IMR-90 (cell line): Measurements from ENCODE around the gene SYNC. TPM values are rescaled to one million over a fixed set of nuclear protein-coding genes. Genes with fewer than 3 reads are reported as not detected.

Experiments
- ATAC-seq: fragments of 200-7000 bp; cut with Tn5 transposase; 2 replicates; pipeline ENCODE4 v1.9.1; 2020; ENCODE audit warnings: low read depth, mild to moderate bottlenecking, moderate library complexity
- BruUV-seq: library from RNA; stranded (reverse); fragments of 400-500 nt; replicated peaks from 2 replicates; lab custom pipeline; 2021; lab: Mats Ljungman, UMichigan
- CTCF ChIA-PET: fragments of 300-600 bp; formaldehyde crosslinking; extraction: SDS; loops from one replicate; lab custom pipeline; 2021; ENCODE audit warnings: antibody characterized with exemption; lab: Yijun Ruan, JAX
- POLR2A ChIA-PET: fragments of 300-600 bp; sonication (Branson Sonifier 250); formaldehyde crosslinking; loops from one replicate; lab custom pipeline; 2022; ENCODE audit warnings: antibody characterized with exemption; ENCODE audit not compliant: unreplicated experiment; lab: Charles Lee
- DNase-seq: peaks from one replicate; pipeline ENCODE4 v3.0.0; 2013
- H2AFZ ChIP-seq: replicated peaks from 2 replicates; pipeline ENCODE3; 2013; ENCODE audit warnings: low read length, mild to moderate bottlenecking; ENCODE audit not compliant: poor library complexity
- H2AK5ac ChIP-seq: 2 replicates; pipeline ENCODE4 v1.6.1; 2013; ENCODE audit warnings: low read depth, low read length, inconsistent platforms
- H2AK9ac ChIP-seq: replicated peaks from 2 replicates; pipeline ENCODE3; 2013; ENCODE audit warnings: mild to moderate bottlenecking, low read depth, low read length, moderate library complexity; ENCODE audit not compliant: poor library complexity
- H2BK120ac ChIP-seq: 2 replicates; pipeline ENCODE4 v1.6.1; 2013; ENCODE audit warnings: low read depth, low read length, inconsistent platforms
- H2BK15ac ChIP-seq: 3 replicates; pipeline ENCODE4 v1.6.1; 2013; ENCODE audit warnings: low read depth, low read length, inconsistent platforms
- H2BK20ac ChIP-seq: 2 replicates; pipeline ENCODE4 v1.6.1; 2013; ENCODE audit warnings: low read depth, mild to moderate bottlenecking, inconsistent platforms, low read length, moderate library complexity
- H2BK5ac ChIP-seq: 2 replicates; pipeline ENCODE4 v1.6.1; 2013; ENCODE audit warnings: mild to moderate bottlenecking, low read depth, low read length, inconsistent platforms; ENCODE audit not compliant: poor library complexity, severe bottlenecking
- H3K14ac ChIP-seq: replicated peaks from 2 replicates; pipeline ENCODE4 v1.6.1; 2013; ENCODE audit warnings: low read depth, low read length, inconsistent platforms
- H3K18ac ChIP-seq: 2 replicates; pipeline ENCODE4 v1.6.1; 2013; ENCODE audit warnings: low read depth, low read length, control low read depth
- H3K23ac ChIP-seq: 2 replicates; pipeline ENCODE4 v1.6.1; 2013; ENCODE audit warnings: low read depth, low read length, inconsistent platforms
- H3K27ac ChIP-seq: 2 replicates; pipeline ENCODE4 v1.5.1; 2013; ENCODE audit warnings: mild to moderate bottlenecking, control low read depth, low read length; ENCODE audit not compliant: insufficient read depth
- H3K27me3 ChIP-seq: 2 replicates; pipeline ENCODE4 v1.6.1; 2013; ENCODE audit warnings: low read length; ENCODE audit not compliant: control insufficient read depth, insufficient read depth
- H3K36me3 ChIP-seq: 2 replicates; pipeline ENCODE4 v1.6.1; 2013; ENCODE audit warnings: low read length, mixed read lengths; ENCODE audit not compliant: control insufficient read depth, insufficient read depth
- H3K4ac ChIP-seq: 2 replicates; pipeline ENCODE4 v1.6.1; 2013; ENCODE audit warnings: low read depth, low read length, inconsistent platforms
- H3K4me1 ChIP-seq: 2 replicates; pipeline ENCODE4 v1.6.1; 2013; ENCODE audit warnings: low read length, mixed read lengths; ENCODE audit not compliant: control insufficient read depth, insufficient read depth
- H3K4me2 ChIP-seq: 2 replicates; pipeline ENCODE4 v1.6.1; 2013; ENCODE audit warnings: low read depth, mild to moderate bottlenecking, control low read depth, low read length, moderate library complexity
- H3K4me3 ChIP-seq: 2 replicates; pipeline ENCODE4 v1.5.1; 2013; ENCODE audit warnings: low read depth, mild to moderate bottlenecking, control low read depth, low read length, moderate library complexity; ENCODE audit not compliant: insufficient read depth
- H3K56ac ChIP-seq: 2 replicates; pipeline ENCODE4 v1.6.1; 2013; ENCODE audit warnings: low read length, inconsistent platforms; ENCODE audit not compliant: insufficient read depth; ENCODE audit errors: extremely low read depth
- H3K79me1 ChIP-seq, 2 experiments: 2 replicates each; pipeline ENCODE4 v1.6.1; 2013; ENCODE audit warnings: low read length in 2 of 2, inconsistent platforms in 1 of 2, low read depth in 1 of 2
- H3K9ac ChIP-seq: 2 replicates; pipeline ENCODE4 v1.6.1; 2013; ENCODE audit warnings: low read depth, low read length, control low read depth
- H3K9me1 ChIP-seq: 2 replicates; pipeline ENCODE4 v1.6.1; 2013; ENCODE audit warnings: low read length, inconsistent platforms; ENCODE audit not compliant: insufficient read depth
- H3K9me3 ChIP-seq: 2 replicates; pipeline ENCODE4 v1.6.1; 2013; ENCODE audit warnings: low read length; ENCODE audit not compliant: control insufficient read depth, insufficient read depth
- H4K20me1 ChIP-seq: 2 replicates; pipeline ENCODE4 v1.6.1; 2013; ENCODE audit warnings: low read length, inconsistent platforms; ENCODE audit not compliant: insufficient read depth
- H4K5ac ChIP-seq: 2 replicates; pipeline ENCODE4 v1.6.1; 2013; ENCODE audit warnings: mild to moderate bottlenecking, low read depth, low read length, control low read depth
- H4K8ac ChIP-seq, 2 experiments: 2 replicates each; pipeline ENCODE4 v1.6.1; 2013; ENCODE audit warnings: low read depth in 2 of 2, low read length in 2 of 2, control low read depth in 1 of 2, inconsistent platforms in 1 of 2
- H4K91ac ChIP-seq: 2 replicates; pipeline ENCODE4 v1.6.1; 2013; ENCODE audit warnings: low read depth, low read length, inconsistent platforms; ENCODE audit not compliant: insufficient read depth
- BHLHE40 ChIP-seq: fragments of 150-350 bp; IDR thresholded peaks from 2 replicates; pipeline ENCODE4 v1.6.1; 2016; ENCODE audit warnings: mild to moderate bottlenecking, low read depth, low read length
- CEBPB ChIP-seq: IDR thresholded peaks from 2 replicates; pipeline ENCODE4 v1.6.1; 2012; ENCODE audit warnings: low read depth, low read length, improper control_type of control experiment
- FOS ChIP-seq: fragments of 150-350 bp; IDR thresholded peaks from 2 replicates; pipeline ENCODE4 v1.6.1; 2016; ENCODE audit warnings: low read depth, low read length
- MAFK ChIP-seq: IDR thresholded peaks from 2 replicates; pipeline ENCODE4 v1.6.1; 2012; ENCODE audit warnings: low read depth, low read length, improper control_type of control experiment
- MAZ ChIP-seq: IDR thresholded peaks from 2 replicates; pipeline ENCODE4 v1.6.1; 2012; ENCODE audit warnings: low read depth, mild to moderate bottlenecking, low read length, improper control_type of control experiment, moderate library complexity, borderline replicate concordance
- MXI1 ChIP-seq: IDR thresholded peaks from 2 replicates; pipeline ENCODE4 v1.6.1; 2012; ENCODE audit warnings: low read depth, mild to moderate bottlenecking, low read length, moderate library complexity, borderline replicate concordance
- NFE2L2 ChIP-seq: fragments of 150-350 bp; IDR thresholded peaks from 2 replicates; pipeline ENCODE4 v1.6.1; 2016; ENCODE audit warnings: low read depth, mild to moderate bottlenecking, low read length
- POLR2A ChIP-seq: IDR thresholded peaks from 2 replicates; pipeline ENCODE4 v1.6.1; 2012; ENCODE audit warnings: mild to moderate bottlenecking, low read depth, low read length
- RAD21 ChIP-seq: IDR thresholded peaks from 2 replicates; pipeline ENCODE4 v1.6.1; 2012; ENCODE audit warnings: low read length, improper control_type of control experiment
- RCOR1 ChIP-seq: IDR thresholded peaks from 2 replicates; pipeline ENCODE4 v1.6.1; 2012; ENCODE audit warnings: mild to moderate bottlenecking, low read length, improper control_type of control experiment; ENCODE audit not compliant: insufficient replicate concordance
- RFX5 ChIP-seq: IDR thresholded peaks from 2 replicates; pipeline ENCODE4 v1.8.0; 2012; ENCODE audit warnings: low read depth, mild to moderate bottlenecking, low read length, moderate library complexity
- SMC3 ChIP-seq: fragments of 150-350 bp; IDR thresholded peaks from 2 replicates; pipeline ENCODE4 v1.6.1; 2016; ENCODE audit warnings: low read depth, mild to moderate bottlenecking, antibody characterized with exemption, low read length, moderate library complexity
- WGBS, 2 experiments: methylation state at CpG; one replicate each; pipeline versions ENCODE4 v1.1.5 to v1.1.7; 2013; ENCODE audit warnings: missing lambda C conversion rate in 2 of 2; ENCODE audit not compliant: insufficient read length in 1 of 2; ENCODE audit errors: extremely low coverage in 2 of 2; 5-methylcytosine and 5-hydroxymethylcytosine counted together
- dilution Hi-C: fragments of 300-500 bp; cut with HindIII; formaldehyde crosslinking; loops from one replicate; pipeline ENCODE4 v1.14.3; 2018; ENCODE audit warnings: low sequenced_read_pairs; ENCODE audit not compliant: unreplicated experiment
- in situ Hi-C: fragments of 300-500 bp; cut with MboI; formaldehyde crosslinking; loops from 3 replicates; pipeline ENCODE4 v1.14.3; 2019; ENCODE audit warnings: low sequenced_read_pairs, inconsistent platforms, mixed read lengths
- intact Hi-C: fragments of 100-400 bp; cut with micrococcal nuclease; formaldehyde crosslinking; loops from 2 replicates; pipeline ENCODE4 v1.10.0; 2022
- polyA plus RNA-seq, 3 experiments: library from polyadenylated mRNA; depleted of rRNA; stranded (reverse); fragments of >200 nt; gene quantifications; 2 replicates each; pipeline ENCODE4 v1.2.3, GENCODE V29; 2012; ENCODE audit warnings: low replicate concordance in 1 of 3
- total RNA-seq: library from RNA; depleted of rRNA; stranded (reverse); fragments of >200 nt; gene quantifications from 2 replicates; pipeline ENCODE4 v1.2.3, GENCODE V29; 2012
- TF ChIP-seq, protein P1 (sequence below): fragments of 150-350 bp; IDR thresholded peaks from 2 replicates; pipeline ENCODE4 v1.6.1; 2017; ENCODE audit warnings: mild to moderate bottlenecking, antibody characterized with exemption, low read length, low read depth
- TF ChIP-seq, protein P2 (sequence below): fragments of 150-350 bp; IDR thresholded peaks from 2 replicates; pipeline ENCODE4 v1.6.1; 2016; ENCODE audit warnings: low read depth, mild to moderate bottlenecking, low read length, moderate library complexity, borderline replicate concordance

Gene SYNC
- total and polyA plus RNA-seq, 2 of the 4 experiments (the other 2 are of a cell fraction): 48.9 to 103 TPM

DNA sequence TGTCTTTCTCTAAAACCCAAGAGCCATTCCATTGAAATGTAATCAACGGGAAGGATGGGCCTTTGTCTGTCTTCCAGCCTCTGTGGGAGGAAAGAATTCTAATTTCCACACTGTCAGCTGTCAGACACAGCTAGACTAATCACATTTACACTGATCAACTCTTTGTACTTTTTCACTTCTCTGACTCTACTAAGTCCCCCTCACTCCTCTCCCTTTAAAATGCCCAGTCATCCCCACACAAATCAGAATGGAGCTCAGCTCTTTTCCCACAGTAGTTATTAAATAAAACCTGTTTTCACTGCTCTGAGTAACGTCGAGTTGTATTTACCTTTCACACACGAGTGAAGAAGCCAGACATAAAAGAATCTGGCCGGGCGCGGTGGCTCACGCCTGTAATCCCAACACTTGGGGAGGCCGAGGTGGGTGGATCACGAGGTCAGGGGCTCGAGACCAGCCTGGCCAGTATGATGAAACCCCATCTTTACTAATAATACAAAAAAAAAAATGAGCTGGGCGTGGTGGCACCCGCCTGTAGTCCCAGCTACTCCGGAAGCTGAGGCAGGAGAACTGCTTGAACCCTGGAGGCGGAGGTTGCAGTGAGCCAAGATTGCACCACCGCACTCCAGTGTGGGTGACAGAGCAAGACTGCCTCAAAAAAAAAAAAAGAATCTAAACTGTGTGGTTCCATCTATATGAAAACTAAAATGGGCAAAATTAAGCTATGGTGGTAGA, 65.5 kb downstream of the SYNC start (continued):
- TF ChIP-seq MAZ: no peak

DNA sequence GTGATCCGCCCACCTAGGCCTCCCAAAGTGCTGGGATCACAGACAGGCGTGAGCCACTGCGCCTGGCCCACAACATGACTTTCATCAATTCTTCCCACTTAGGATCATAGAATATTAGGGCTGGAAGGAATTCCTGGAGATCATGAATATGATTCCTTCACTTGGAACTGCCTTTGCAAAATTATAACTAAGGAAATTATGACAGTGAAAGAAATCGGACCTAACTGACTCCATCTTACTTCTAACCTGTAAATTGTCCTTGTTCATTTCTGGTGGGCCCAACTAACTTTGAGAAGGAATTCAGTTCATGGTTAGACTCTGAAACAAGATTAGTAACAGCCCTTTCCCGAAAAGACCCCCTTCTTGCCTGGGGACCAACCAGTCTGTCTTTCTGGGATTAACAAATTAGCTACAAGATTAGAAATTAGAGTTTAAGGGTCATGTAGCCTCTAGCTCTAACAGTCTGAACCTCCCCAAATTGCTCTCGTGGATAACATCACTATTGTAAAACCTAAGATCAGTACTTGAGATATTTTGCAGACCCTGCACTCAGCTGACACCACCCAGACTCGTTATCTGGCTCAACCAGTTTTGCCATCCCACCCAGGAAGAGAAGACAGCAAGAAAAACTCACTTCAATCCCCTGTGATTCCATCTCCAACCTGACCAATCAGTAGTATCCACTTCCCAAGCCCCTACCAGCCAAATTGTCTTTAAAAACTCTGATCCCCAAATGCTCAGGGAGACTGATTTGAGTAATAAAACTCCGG, 66.9 kb downstream of the SYNC start:
- no peak overlapping the region for H4K91ac ChIP-seq
- intact Hi-C loops: no loop called here
- no peak overlapping the region for H2BK20ac ChIP-seq
- H2BK15ac ChIP-seq: no peak overlapping the region
- H3K36me3 ChIP-seq: peaks cover 12% of the 10 kb centered on the region
- ChIA-PET CTCF (interaction anchor here (0.8 kb wide), 1 partner anchor 27 kb away, joined by 3 read pairs; no protein-coding TSS in a partner anchor), POLR2A (no interaction called here)
- H4K20me1 ChIP-seq: peaks cover 3% of the 10 kb centered on the region
- no peaks in the 10 kb centered on the region for H3K9me3 ChIP-seq
- no peak overlapping the region for H3K4me2 ChIP-seq
- no peak overlapping the region for H4K8ac ChIP-seq
- no peak overlapping the region for H3K56ac ChIP-seq
- no peak overlapping the region for H4K5ac ChIP-seq
- H2BK5ac ChIP-seq: no peak overlapping the region
- no peak overlapping the region for H2AFZ ChIP-seq
- H3K4ac ChIP-seq: no peak overlapping the region
- H3K4me1 ChIP-seq: no peaks in the 10 kb centered on the region
- no peak overlapping the region for H3K9ac ChIP-seq
- H3K79me1 ChIP-seq: peaks cover 16 to 39% of the 10 kb centered on the region in 2 experiments
- H3K27ac ChIP-seq: no peak overlapping the region
- H2AK9ac ChIP-seq: no peak overlapping the region
- no TSS peak for BruUV-seq
- no peak overlapping the region for H3K4me3 ChIP-seq
- in situ Hi-C loops: no loop called here
- no peak overlapping the region for H2AK5ac ChIP-seq
- H3K23ac ChIP-seq: no peak overlapping the region
- no peak overlapping the region for H3K18ac ChIP-seq
- peaks cover 8% of the 10 kb centered on the region for H3K9me1 ChIP-seq
- no peak overlapping the region for H2BK120ac ChIP-seq
- 100% methylated on average over 2 of the region's 8 CpGs; no CpG with 5 or more reads in 1 of the 2 experiments for WGBS, 2 experiments
- dilution Hi-C loops: no loop called here
- H3K14ac ChIP-seq: no peak overlapping the region
- TF ChIP-seq BHLHE40 (no peak), CEBPB (no peak), RCOR1 (no peak), MXI1 (no peak), RFX5 (no peak), RAD21 (no peak), FOS (no peak), NFE2L2 (no peak), POLR2A (no peak), MAZ (no peak), MAFK (no peak), SMC3 (no peak)
- TF ChIP-seq, protein P1, sequence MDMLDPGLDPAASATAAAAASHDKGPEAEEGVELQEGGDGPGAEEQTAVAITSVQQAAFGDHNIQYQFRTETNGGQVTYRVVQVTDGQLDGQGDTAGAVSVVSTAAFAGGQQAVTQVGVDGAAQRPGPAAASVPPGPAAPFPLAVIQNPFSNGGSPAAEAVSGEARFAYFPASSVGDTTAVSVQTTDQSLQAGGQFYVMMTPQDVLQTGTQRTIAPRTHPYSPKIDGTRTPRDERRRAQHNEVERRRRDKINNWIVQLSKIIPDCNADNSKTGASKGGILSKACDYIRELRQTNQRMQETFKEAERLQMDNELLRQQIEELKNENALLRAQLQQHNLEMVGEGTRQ: no peak
- TF ChIP-seq, protein P2, sequence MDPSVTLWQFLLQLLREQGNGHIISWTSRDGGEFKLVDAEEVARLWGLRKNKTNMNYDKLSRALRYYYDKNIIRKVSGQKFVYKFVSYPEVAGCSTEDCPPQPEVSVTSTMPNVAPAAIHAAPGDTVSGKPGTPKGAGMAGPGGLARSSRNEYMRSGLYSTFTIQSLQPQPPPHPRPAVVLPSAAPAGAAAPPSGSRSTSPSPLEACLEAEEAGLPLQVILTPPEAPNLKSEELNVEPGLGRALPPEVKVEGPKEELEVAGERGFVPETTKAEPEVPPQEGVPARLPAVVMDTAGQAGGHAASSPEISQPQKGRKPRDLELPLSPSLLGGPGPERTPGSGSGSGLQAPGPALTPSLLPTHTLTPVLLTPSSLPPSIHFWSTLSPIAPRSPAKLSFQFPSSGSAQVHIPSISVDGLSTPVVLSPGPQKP: no peak
- no peaks in the 10 kb centered on the region for H3K27me3 ChIP-seq
- DNase-seq: no peak
- no peak for ATAC-seq
